ENCODE results near the gene SMARCD1. TPM values are rescaled to one million over a fixed set of nuclear protein-coding genes. Genes with fewer than 3 reads are reported as not detected.

The SMARCD1 gene
- total RNA-seq, 1 donor from 2014 or later, result 61.4 TPM

GRCh38 chr12:50065726-50066310 is 19.3 kb upstream of the SMARCD1 start:
- no peak for DNase-seq (ENCODE audit: extremely low spot score, unreplicated experiment)
- no peaks in the 10 kb centered on the region for H3K36me3 Mint-ChIP-seq (ENCODE audit: unreplicated experiment)
- no peak overlapping the region for H3K27ac Mint-ChIP-seq (ENCODE audit: unreplicated experiment)
- H3K4me3 Mint-ChIP-seq (ENCODE audit: unreplicated experiment), result no peak overlapping the region
- TF ChIP-seq CTCF (IDR thresholded peaks at IDR 0.05), result no peak
- no peaks in the 10 kb centered on the region for H3K9me3 Mint-ChIP-seq (ENCODE audit: unreplicated experiment)
- no peaks in the 10 kb centered on the region for H3K27me3 Mint-ChIP-seq (ENCODE audit: unreplicated experiment)
- peaks cover 16% of the 10 kb centered on the region for H3K4me1 Mint-ChIP-seq (ENCODE audit: unreplicated experiment)

- H3K4me3 Mint-ChIP-seq (ENCODE audit: unreplicated experiment), result no peak overlapping the region
These were observed 18.7 kb upstream of the SMARCD1 start for GRCh38 chr12:50066402-50066801.

GRCh38 chr12:50069069-50069468 is 16.1 kb upstream of the SMARCD1 start:
- H3K4me1 Mint-ChIP-seq (ENCODE audit: unreplicated experiment), result peaks cover 18% of the 10 kb centered on the region
- H3K27me3 Mint-ChIP-seq (ENCODE audit: unreplicated experiment), result no peaks in the 10 kb centered on the region
- no peak for TF ChIP-seq CTCF (IDR thresholded peaks at IDR 0.05)
- no peaks in the 10 kb centered on the region for H3K36me3 Mint-ChIP-seq (ENCODE audit: unreplicated experiment)
- H3K9me3 Mint-ChIP-seq (ENCODE audit: unreplicated experiment), result no peaks in the 10 kb centered on the region
- H3K27ac Mint-ChIP-seq (ENCODE audit: unreplicated experiment), result no peak overlapping the region
- H3K4me3 Mint-ChIP-seq (ENCODE audit: unreplicated experiment), result no peak overlapping the region
- DNase-seq (ENCODE audit: extremely low spot score, unreplicated experiment), result no peak

More at GRCh38 chr12:50066402-50066801, 18.7 kb upstream of the SMARCD1 start:
- no peaks in the 10 kb centered on the region for H3K9me3 Mint-ChIP-seq (ENCODE audit: unreplicated experiment)
- no peaks in the 10 kb centered on the region for H3K36me3 Mint-ChIP-seq (ENCODE audit: unreplicated experiment)
- no peak for TF ChIP-seq CTCF (IDR thresholded peaks at IDR 0.05)
- H3K4me1 Mint-ChIP-seq (ENCODE audit: unreplicated experiment), result peaks cover 18% of the 10 kb centered on the region
- no peak overlapping the region for H3K27ac Mint-ChIP-seq (ENCODE audit: unreplicated experiment)
- no peak for DNase-seq (ENCODE audit: extremely low spot score, unreplicated experiment)
- no peaks in the 10 kb centered on the region for H3K27me3 Mint-ChIP-seq (ENCODE audit: unreplicated experiment)

GRCh38 chr12:50069539-50069938 is 15.6 kb upstream of the SMARCD1 start:
- H3K9me3 Mint-ChIP-seq (ENCODE audit: unreplicated experiment), result no peaks in the 10 kb centered on the region
- DNase-seq (ENCODE audit: extremely low spot score, unreplicated experiment), result no peak
- peaks cover 13% of the 10 kb centered on the region for H3K4me1 Mint-ChIP-seq (ENCODE audit: unreplicated experiment)
- H3K36me3 Mint-ChIP-seq (ENCODE audit: unreplicated experiment), result no peaks in the 10 kb centered on the region
- TF ChIP-seq CTCF (IDR thresholded peaks at IDR 0.05), result no peak
- H3K27ac Mint-ChIP-seq (ENCODE audit: unreplicated experiment), result no peak overlapping the region
- no peak overlapping the region for H3K4me3 Mint-ChIP-seq (ENCODE audit: unreplicated experiment)
- no peaks in the 10 kb centered on the region for H3K27me3 Mint-ChIP-seq (ENCODE audit: unreplicated experiment)

GRCh38 chr12:50070314-50071060 is 14.7 kb upstream of the SMARCD1 start:
- no peaks in the 10 kb centered on the region for H3K9me3 Mint-ChIP-seq (ENCODE audit: unreplicated experiment)
- peak; percentile 95 for TF ChIP-seq CTCF (IDR thresholded peaks at IDR 0.05)
- no peak overlapping the region for H3K4me3 Mint-ChIP-seq (ENCODE audit: unreplicated experiment)
- peak overlapping the region; percentile 40 for H3K27ac Mint-ChIP-seq (ENCODE audit: unreplicated experiment)
- peak; percentile 94 for DNase-seq (ENCODE audit: extremely low spot score, unreplicated experiment)
- no peaks in the 10 kb centered on the region for H3K36me3 Mint-ChIP-seq (ENCODE audit: unreplicated experiment)
- peaks cover 13% of the 10 kb centered on the region for H3K4me1 Mint-ChIP-seq (ENCODE audit: unreplicated experiment)
- H3K27me3 Mint-ChIP-seq (ENCODE audit: unreplicated experiment), result no peaks in the 10 kb centered on the region
